OCI-LY1 (cell line): ENCODE data around the gene BPIFB3.

Experiments used
- H2AFZ ChIP-seq: fragments of 200-600 bp; sonication (generic), shearing (Covaris generic); 2 replicates; pipeline ENCODE4 v1.6.0; 2014; ENCODE audit warnings: antibody characterized with exemption, mild to moderate bottlenecking, low read length
- H3F3A ChIP-seq: fragments of 200-600 bp; sonication (generic), shearing (Covaris generic); 2 replicates; pipeline ENCODE4 v1.6.0; 2014; ENCODE audit warnings: mild to moderate bottlenecking, antibody characterized with exemption, low read length, moderate library complexity; ENCODE audit not compliant: insufficient read depth
- H3K27ac ChIP-seq: fragments of 200-600 bp; sonication (generic); 2 replicates; pipeline ENCODE4 v1.5.1; 2014; ENCODE audit warnings: low read length, mixed run types, mild to moderate bottlenecking, low read depth; ENCODE audit not compliant: poor library complexity, severe bottlenecking
- H3K27me3 ChIP-seq: fragments of 200-600 bp; sonication (generic); 2 replicates; pipeline ENCODE4 v1.6.0; 2014; ENCODE audit warnings: antibody characterized with exemption, mild to moderate bottlenecking, low read length, moderate library complexity; ENCODE audit not compliant: insufficient read depth
- H3K36me3 ChIP-seq: fragments of 200-600 bp; sonication (generic); 2 replicates; pipeline ENCODE4 v1.6.1; 2014; ENCODE audit warnings: mild to moderate bottlenecking, antibody characterized with exemption, low read length, moderate library complexity, mixed read lengths; ENCODE audit not compliant: insufficient read depth
- H3K4me1 ChIP-seq: fragments of 200-600 bp; sonication (generic); 2 replicates; pipeline ENCODE4 v1.5.1; 2014; ENCODE audit warnings: mild to moderate bottlenecking, low read length, moderate library complexity; ENCODE audit not compliant: insufficient read depth, severe bottlenecking
- H3K4me2 ChIP-seq: fragments of 200-600 bp; sonication (generic), shearing (Covaris generic); 2 replicates; pipeline ENCODE4 v1.6.1; 2014; ENCODE audit warnings: low read length
- H3K4me3 ChIP-seq: fragments of 200-600 bp; sonication (generic); 2 replicates; pipeline ENCODE4 v1.5.1; 2014; ENCODE audit warnings: low read length, low read depth, mild to moderate bottlenecking, mixed read lengths; ENCODE audit not compliant: poor library complexity, severe bottlenecking
- H3K79me2 ChIP-seq: fragments of 200-600 bp; shearing (Covaris generic); 2 replicates; pipeline ENCODE4 v1.6.1; 2016; ENCODE audit warnings: mixed run types, low read length, mixed read lengths; ENCODE audit not compliant: insufficient read depth
- H3K9ac ChIP-seq: fragments of 200-600 bp; sonication (generic), shearing (Covaris generic); 2 replicates; pipeline ENCODE4 v1.6.1; 2014; ENCODE audit warnings: mild to moderate bottlenecking, low read length, mixed read lengths
- H3K9me2 ChIP-seq: fragments of 200-600 bp; sonication (generic), shearing (Covaris generic); 2 replicates; pipeline ENCODE4 v1.6.1; 2014; ENCODE audit warnings: low read depth, mild to moderate bottlenecking, low read length, mixed read lengths
- H3K9me3 ChIP-seq: fragments of 200-600 bp; shearing (Covaris generic); 2 replicates; pipeline ENCODE4 v1.6.1; 2014; ENCODE audit warnings: low read length, mixed read lengths
- H4K20me1 ChIP-seq: fragments of 200-600 bp; sonication (generic), shearing (Covaris generic); 2 replicates; pipeline ENCODE4 v1.6.0; 2016; ENCODE audit warnings: mild to moderate bottlenecking, low read length; ENCODE audit not compliant: insufficient read depth
- CTCF ChIP-seq: fragments of 200-600 bp; sonication (generic), shearing (Covaris generic); IDR thresholded peaks from 2 replicates; pipeline ENCODE4 v1.5.1; 2017; ENCODE audit warnings: mild to moderate bottlenecking, antibody characterized with exemption, low read length, moderate library complexity, mixed read lengths
- EZH2 ChIP-seq: fragments of 200-600 bp; sonication (generic), shearing (Covaris generic); IDR thresholded peaks from 2 replicates; pipeline ENCODE4 v1.8.0; 2017; ENCODE audit warnings: borderline replicate concordance, mixed run types, mild to moderate bottlenecking, antibody characterized with exemption, low read length, moderate library complexity, mixed read lengths

BPIFB3 gene

GRCh38 chr20:33038243-33038642 lies 15.5 kb upstream of the BPIFB3 start:
- Histone ChIP-seq H3K9me3 (no peaks in the 10 kb centered on the region), H2AFZ (no peak overlapping the region)

GRCh38 chr20:33042430-33042829 lies 11.3 kb upstream of the BPIFB3 start:
- Histone ChIP-seq H3K4me3 (no peak overlapping the region), H3K36me3 (no peaks in the 10 kb centered on the region), H3K9ac (no peak overlapping the region), H2AFZ (no peak overlapping the region), H3K4me2 (no peak overlapping the region), H3K9me2 (no peaks in the 10 kb centered on the region), H3K79me2 (no peaks in the 10 kb centered on the region), H3K9me3 (no peaks in the 10 kb centered on the region), H4K20me1 (no peaks in the 10 kb centered on the region), H3K27ac (no peak overlapping the region), H3F3A (no peaks in the 10 kb centered on the region), H3K27me3 (peaks cover 4% of the 10 kb centered on the region; the same call in 1 of the 2 replicates), H3K4me1 (no peaks in the 10 kb centered on the region)
- no peak for TF ChIP-seq CTCF
- no peak for TF ChIP-seq EZH2

More at GRCh38 chr20:33038243-33038642, 15.5 kb upstream of the BPIFB3 start:
- Histone ChIP-seq H4K20me1 (no peaks in the 10 kb centered on the region), H3K27ac (no peak overlapping the region), H3K79me2 (no peaks in the 10 kb centered on the region), H3K27me3 (no peaks in the 10 kb centered on the region; the same call in 1 of the 2 replicates), H3K4me1 (no peaks in the 10 kb centered on the region), H3F3A (no peaks in the 10 kb centered on the region), H3K36me3 (no peaks in the 10 kb centered on the region), H3K9me2 (no peaks in the 10 kb centered on the region), H3K4me3 (no peak overlapping the region), H3K4me2 (no peak overlapping the region), H3K9ac (no peak overlapping the region)
- no peak for TF ChIP-seq EZH2
- no peak for TF ChIP-seq CTCF

GRCh38 chr20:33042983-33043730 lies 10.5 kb upstream of the BPIFB3 start:
- no peak overlapping the region for H3K4me2 ChIP-seq
- H3K4me3 ChIP-seq: no peak overlapping the region
- no peak overlapping the region for H2AFZ ChIP-seq
- no peaks in the 10 kb centered on the region for H3K4me1 ChIP-seq
- H4K20me1 ChIP-seq: no peaks in the 10 kb centered on the region
- H3K27me3 ChIP-seq: peaks cover 4% of the 10 kb centered on the region; the same call in 1 of the 2 replicates
- no peaks in the 10 kb centered on the region for H3K79me2 ChIP-seq
- H3K27ac ChIP-seq: no peak overlapping the region
- no peaks in the 10 kb centered on the region for H3F3A ChIP-seq
- TF ChIP-seq CTCF: no peak
- no peak for TF ChIP-seq EZH2
- no peak overlapping the region for H3K9ac ChIP-seq
- no peaks in the 10 kb centered on the region for H3K9me2 ChIP-seq
- no peaks in the 10 kb centered on the region for H3K9me3 ChIP-seq
- H3K36me3 ChIP-seq: no peaks in the 10 kb centered on the region
